HG02938 (cell line): ENCODE data around the gene MPP2.
"Not testable (repeated sequence)": the region's sequence is repeated elsewhere in the genome, so short reads cannot be mapped to it uniquely, and the experiment has no call there.

Experiments
- ATAC-seq: cut with Tn5 transposase; IDR thresholded peaks from one replicate; pipeline ENCODE4 v1.9.1; 2021; ENCODE audit warnings: mild to moderate bottlenecking, moderate library complexity; ENCODE audit not compliant: unreplicated experiment

MPP2 gene

DNA sequence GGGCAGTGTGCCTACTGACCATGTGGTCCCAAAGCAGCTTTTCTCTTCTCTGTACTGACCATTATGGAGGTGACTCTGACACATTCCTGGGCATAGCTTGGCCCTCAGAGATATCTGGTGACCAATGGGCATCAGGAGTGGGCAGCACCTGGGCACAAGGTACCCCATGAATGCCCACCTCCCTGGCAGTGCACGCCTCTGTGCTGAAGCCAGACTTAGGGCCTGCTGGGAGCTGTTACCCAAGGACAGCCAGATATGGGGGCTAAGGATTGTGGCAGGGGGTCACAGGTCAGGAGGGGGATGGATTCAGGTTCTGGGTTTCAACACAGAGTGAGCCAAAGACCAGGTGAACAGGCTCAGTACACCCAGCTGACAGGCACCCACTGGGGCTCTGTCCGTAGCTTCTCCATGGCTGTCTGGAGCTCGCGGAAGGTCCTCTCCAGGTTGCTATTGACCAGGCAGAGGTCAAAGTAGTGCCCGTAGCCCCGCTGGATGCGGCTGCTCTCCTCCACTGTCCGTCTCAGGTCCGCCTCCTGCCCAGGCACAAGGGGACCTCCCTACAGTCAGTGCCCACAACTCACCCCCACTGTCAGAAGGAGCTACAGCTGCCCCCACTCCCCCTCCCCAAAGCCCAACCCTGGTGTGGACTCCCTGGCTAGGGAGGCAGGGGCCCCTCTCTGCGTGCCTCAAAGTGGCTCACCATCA is 29.7 kb downstream of the MPP2 start:
- no peak for ATAC-seq

- ATAC-seq = no peak
Observed at GRCh38 chr17:43877031-43877430, 30.3 kb downstream of the MPP2 start.

- ATAC-seq = no peak
Observed at GRCh38 chr17:43875476-43876147, 31.7 kb downstream of the MPP2 start.

GRCh38 chr17:43874293-43874692 is 33.0 kb downstream of the MPP2 start:
- ATAC-seq = no peak

DNA sequence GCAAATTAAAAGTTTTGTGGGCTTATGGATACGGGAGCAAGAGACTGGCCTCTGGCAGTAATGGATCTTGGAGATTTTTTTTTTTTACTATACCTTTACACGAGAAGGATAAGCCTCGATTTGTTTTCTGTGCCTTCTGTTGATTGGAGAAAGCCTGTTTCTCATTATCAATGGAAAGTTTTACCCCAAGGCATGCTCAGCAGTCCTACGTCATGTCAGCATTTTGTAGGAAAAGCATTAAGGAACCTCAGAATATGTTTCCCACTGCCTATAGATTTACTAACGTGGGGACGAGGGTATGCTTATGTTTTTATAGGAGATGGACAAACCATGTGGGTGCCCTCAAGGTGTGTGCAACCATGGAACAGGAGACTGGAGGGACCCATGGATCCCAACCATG is 33.5 kb downstream of the MPP2 start:
- no peak for ATAC-seq

GRCh38 chr17:43873091-43873490 is 34.2 kb downstream of the MPP2 start:
- no peak for ATAC-seq

DNA sequence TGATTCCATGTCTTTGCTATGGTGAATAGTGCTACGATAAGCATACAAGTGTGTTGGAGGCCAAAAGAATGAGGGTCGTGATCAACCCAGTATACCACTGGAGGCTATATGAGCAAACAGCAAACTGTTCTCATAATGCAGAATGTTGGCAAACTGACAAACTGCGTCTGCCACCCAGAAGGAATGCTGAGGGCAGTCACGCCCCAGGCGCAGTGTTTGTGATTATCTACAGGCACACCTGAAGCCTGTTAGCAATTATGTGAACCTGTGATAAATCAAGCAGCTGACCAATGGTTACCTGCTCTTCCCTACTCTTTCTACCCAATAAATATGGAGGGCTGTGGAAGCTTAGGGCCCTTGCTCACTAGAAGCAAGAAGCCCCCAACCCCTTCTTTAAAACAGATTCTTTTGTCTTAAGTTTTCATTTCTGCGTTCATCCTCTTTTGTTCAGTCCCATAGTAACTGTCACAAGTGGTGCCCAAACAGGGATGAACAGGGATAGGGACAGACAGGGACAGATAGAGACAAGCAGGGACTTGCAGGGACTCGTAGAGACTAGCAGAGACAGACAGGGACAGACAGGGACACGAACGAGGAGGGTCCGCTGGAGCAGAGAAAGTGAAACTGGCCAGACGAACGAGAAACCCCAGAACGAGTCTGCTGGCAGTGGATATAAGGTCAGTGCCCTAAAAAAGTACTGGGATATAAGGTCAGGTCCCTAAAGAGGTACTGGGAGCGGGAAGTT is 35.2 kb downstream of the MPP2 start:
- ATAC-seq = no peak

DNA sequence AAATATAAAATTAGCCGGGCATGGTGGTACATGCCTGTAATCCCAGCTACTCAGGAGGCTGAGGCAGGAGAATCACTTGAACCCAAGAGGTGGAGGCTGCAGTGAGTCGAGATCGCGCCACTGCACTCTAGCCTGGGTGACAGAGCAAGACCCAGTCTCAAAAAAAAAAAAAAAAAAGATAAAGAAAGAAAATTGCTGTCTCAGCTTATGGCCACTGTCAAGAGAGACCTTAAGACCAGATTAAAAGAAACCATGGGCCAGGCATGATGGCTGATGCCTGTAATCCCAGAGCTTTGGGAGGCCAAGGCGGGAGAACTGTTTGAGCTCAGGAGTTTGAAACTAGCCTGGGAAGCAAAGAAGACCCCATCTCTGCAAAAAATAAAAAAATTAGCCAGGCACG is 38.3 kb downstream of the MPP2 start:
- not testable (repeated sequence) for ATAC-seq

GRCh38 chr17:43868226-43868994 is 38.9 kb downstream of the MPP2 start:
- no peak for ATAC-seq

DNA sequence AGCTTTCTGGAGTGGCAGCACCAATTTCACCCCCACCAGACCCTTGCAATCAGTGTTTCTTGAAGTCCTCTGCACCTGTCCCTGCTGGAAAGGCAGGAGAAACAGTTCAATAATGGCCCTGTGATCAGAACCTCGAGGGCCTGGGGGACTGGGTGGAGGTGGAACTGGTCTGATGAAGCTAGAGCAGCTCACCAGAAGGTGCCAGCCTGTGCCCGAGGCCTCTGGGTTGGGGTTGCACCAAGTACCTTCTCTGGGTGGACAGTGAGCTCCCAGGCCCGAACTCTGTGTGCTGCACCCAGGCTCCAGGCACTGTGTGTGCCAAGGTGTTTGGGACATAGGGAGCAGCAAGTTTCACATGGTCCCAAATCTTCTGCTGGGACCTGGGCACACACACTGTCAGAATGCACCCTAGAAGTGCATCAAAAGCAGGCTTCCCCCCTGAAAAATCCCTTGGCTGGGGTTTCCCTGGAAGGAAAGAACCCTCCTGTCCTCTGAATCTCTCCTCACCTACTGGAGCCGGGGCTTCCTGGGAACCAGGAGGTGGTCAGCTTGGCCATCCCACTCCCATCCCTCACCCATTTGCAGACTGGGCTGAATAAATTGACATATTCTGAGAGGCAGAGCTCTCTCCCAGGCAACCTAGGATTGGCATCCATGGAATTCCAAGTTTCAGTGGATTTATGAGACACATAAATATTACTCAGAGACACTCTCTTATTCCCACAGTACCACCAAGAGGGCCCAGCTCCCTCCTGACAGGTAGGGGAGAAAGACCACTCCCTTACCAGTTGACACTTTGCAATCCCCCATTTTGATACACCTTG is 43.0 kb downstream of the MPP2 start:
- no peak for ATAC-seq

GRCh38 chr17:43861960-43862359 is 45.4 kb downstream of the MPP2 start:
- ATAC-seq = no peak

- ATAC-seq = no peak
Observed at GRCh38 chr17:43860927-43861622, 46.3 kb downstream of the MPP2 start.

DNA sequence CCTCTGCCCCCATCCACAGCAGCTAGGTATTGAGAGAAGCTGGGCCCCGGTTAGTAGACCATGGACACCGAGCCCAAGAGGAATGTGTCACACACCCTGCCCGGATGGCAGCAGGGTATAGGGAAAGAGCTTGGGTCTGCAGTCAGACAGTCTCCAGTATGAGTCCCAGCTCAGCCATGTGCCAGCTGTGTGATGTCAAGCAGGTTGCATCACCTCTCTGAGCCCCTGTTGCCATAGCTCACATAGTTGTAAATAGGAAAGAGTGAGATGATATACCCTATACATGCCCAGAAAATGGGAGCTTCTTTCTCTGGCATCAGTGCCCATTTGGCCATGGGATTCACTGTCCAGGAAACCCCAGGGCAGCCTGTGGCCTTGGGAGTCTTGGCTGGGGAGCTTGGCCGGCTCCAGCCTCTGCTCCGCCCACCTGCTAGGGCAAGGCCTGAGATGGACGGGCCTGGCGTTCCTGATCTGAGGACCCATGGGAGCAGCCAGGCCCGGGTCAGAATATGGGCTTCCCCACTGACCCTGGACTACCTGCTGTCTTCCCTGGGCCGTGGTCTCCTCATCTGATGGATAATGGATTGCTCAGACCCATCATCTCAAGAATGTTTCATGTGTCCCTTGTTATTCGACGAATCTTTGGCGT is 47.1 kb downstream of the MPP2 start:
- no peak for ATAC-seq

DNA sequence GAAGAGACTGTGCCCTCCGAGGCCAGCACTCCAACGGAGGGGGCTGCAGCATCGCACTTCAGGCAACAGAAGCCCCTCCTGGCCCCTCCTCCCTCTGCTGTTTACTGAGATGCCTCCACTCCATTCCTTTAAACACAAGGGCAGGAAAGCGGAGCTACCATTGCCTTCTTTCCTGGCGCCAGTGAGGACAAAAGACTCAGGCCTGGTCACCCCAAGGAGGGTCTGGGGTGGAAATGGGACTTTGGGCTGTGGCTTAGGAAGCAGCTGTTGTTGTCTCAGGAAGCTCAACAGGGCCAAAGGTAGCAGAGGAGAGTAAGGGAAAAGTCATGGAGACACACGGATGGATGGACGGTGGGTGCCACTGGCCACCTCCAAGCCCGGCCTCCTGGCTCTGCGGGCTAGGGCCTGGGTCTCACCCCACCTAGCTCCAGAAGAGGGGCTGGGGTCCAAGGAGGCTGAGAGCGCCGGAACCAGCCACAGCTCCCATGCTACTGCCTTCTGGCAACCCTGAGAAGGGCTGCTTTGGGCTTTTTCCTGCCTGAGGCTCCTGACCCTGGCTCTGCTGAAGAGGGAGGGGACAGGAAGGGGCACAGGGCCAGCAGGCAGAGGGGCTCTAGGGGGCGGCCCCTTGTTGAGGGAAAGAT is 49.3 kb downstream of the MPP2 start:
- ATAC-seq = no peak

GRCh38 chr17:43857141-43857540 is 50.2 kb downstream of the MPP2 start:
- ATAC-seq = no peak

DNA sequence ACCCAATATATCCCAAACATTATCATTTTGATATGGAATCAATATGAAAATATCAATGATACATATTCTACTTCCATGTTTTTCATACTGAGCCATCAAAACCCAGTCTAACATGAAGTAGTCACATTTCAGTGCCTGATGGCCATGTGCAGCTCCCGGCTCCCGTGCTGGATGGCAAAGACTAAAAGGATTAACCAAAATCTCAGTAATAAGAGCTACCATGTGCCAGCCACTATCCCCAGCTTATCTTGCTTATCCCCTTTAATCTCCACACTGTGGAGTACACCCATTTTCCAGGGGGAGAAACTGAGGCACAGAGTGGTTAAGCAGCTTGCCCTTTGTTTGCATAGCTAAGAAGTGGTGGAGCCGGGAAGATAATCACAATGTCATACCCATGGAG is 51.2 kb downstream of the MPP2 start:
- no peak for ATAC-seq

DNA sequence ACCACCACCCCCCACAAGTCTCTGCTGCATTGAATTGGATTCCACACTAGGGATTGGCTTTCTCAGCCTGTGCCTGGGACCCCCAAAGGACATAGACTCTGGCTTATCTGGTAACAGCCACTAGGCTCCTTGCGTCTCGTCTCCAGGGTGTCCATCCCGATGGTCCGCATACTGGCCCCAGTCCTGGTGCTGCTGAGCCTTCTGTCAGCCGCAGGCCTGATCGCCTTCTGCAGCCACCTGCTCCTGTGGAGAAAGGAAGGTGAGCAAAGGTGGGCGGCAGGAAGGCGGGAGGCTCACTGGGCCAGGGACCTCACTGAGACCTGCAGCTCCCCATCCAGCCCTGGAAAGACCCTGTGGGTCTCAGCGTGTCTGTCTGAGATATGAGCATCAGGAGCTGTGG is 52.3 kb downstream of the MPP2 start:
- ATAC-seq = no peak

GRCh38 chr17:43854498-43854897 is 52.8 kb downstream of the MPP2 start:
- no peak for ATAC-seq

DNA sequence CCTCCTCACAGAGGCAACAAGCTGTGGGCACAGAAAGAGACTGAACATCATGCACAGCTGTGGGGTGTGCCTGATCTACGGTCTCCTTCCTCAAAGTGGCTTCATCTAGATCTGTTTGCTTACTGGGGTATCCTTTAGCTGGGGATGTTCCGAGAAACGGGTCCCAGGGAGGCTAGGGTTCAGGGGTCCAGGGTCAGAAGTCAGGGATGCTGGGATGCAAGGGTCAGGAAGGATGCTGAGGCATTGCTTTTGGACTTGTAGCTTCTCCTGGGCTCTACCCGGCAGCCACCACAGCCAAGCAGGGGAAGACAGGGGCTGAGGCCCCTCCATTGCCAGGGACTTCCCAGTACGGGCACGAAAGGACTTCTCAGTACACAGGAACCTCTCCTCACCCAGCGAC is 53.8 kb downstream of the MPP2 start:
- no peak for ATAC-seq
